CD4-positive, CD25-positive, alpha-beta regulatory T cell (primary cell): ENCODE results near the gene SLC25A13. TPM values are rescaled to one million over a fixed set of nuclear protein-coding genes. Genes with fewer than 3 reads are reported as not detected.
"Not testable (repeated sequence)": the region's sequence is repeated elsewhere in the genome, so short reads cannot be mapped to it uniquely, and the experiment has no call there.

Source experiments
- ATAC-seq, 2 donors: fragments of 150-1000 bp; cut with Tn5 transposase; one replicate each; pipeline ENCODE4 v1.10.0; 2021; ENCODE audit warnings: low read depth in 2 of 2, moderate number of reproducible peaks in 2 of 2, moderate library complexity in 1 of 2
- DNase-seq, 3 donors: peaks; one replicate each; pipeline versions ENCODE4 v3.0.0 to v3.0.0-alpha.2; 2012 to 2022; ENCODE audit warnings: mixed read lengths in 1 of 3
- H3K27ac ChIP-seq: one replicate; pipeline ENCODE4 v1.7.0; 2013; ENCODE audit warnings: mild to moderate bottlenecking, low read length; ENCODE audit not compliant: insufficient read depth, poor library complexity, severe bottlenecking
- H3K27me3 ChIP-seq: one replicate; pipeline ENCODE4 v1.7.0; 2013; ENCODE audit warnings: low read length; ENCODE audit not compliant: control insufficient read depth, insufficient read depth
- H3K36me3 ChIP-seq: one replicate; pipeline ENCODE4 v1.7.0; 2013; ENCODE audit warnings: mild to moderate bottlenecking, low read length, moderate library complexity; ENCODE audit not compliant: control insufficient read depth, insufficient read depth
- H3K4me1 ChIP-seq: 2 replicates; pipeline ENCODE4 v1.7.0; 2013; ENCODE audit warnings: mild to moderate bottlenecking, low read length; ENCODE audit not compliant: insufficient read depth, control insufficient read depth, poor library complexity, severe bottlenecking
- H3K4me3 ChIP-seq: one replicate; pipeline ENCODE4 v1.7.0; 2013; ENCODE audit warnings: low read depth, mild to moderate bottlenecking, low read length, moderate library complexity
- H3K9me3 ChIP-seq, 2 experiments: 1 replicate in 1 of 2; 2 replicates in 1 of 2; pipeline ENCODE4 v1.7.0; 2013; ENCODE audit warnings: low read length in 2 of 2, mild to moderate bottlenecking in 1 of 2, moderate library complexity in 1 of 2; ENCODE audit not compliant: control insufficient read depth in 2 of 2
- H3K27ac Mint-ChIP-seq, 3 donors: one replicate each; pipeline ENCODE4 v1.8.0; 2020 to 2022; ENCODE audit warnings: mild to moderate bottlenecking in 3 of 3, mixed read lengths in 3 of 3, moderate library complexity in 2 of 3
- H3K27me3 Mint-ChIP-seq: one replicate; pipeline ENCODE4 v1.8.0; 2022; ENCODE audit warnings: mild to moderate bottlenecking, mixed read lengths
- H3K36me3 Mint-ChIP-seq: one replicate; pipeline ENCODE4 v1.8.0; 2020; ENCODE audit warnings: mixed read lengths
- H3K4me1 Mint-ChIP-seq, 4 donors: one replicate each; pipeline ENCODE4 v1.8.0; 2020 to 2022; ENCODE audit warnings: mixed read lengths in 4 of 4, mild to moderate bottlenecking in 1 of 4
- H3K4me3 Mint-ChIP-seq, 4 donors: one replicate each; pipeline ENCODE4 v1.8.0; 2020 to 2022; ENCODE audit warnings: mild to moderate bottlenecking in 4 of 4, mixed read lengths in 4 of 4, moderate library complexity in 3 of 4
- H3K9me3 Mint-ChIP-seq, 7 donors: one replicate each; pipeline ENCODE4 v1.8.0; 2020 to 2022; ENCODE audit warnings: mixed read lengths in 7 of 7, mild to moderate bottlenecking in 3 of 7, moderate library complexity in 2 of 7
- polyA plus RNA-seq, 4 donors: library from polyadenylated mRNA; unstranded; fragments of 300-500 nt; fragmentation: Illumina TruSeq; gene quantifications; one replicate each; pipeline ENCODE4 v1.2.3, GENCODE V29; 2021
- total RNA-seq: library from RNA; stranded (reverse); gene quantifications from one replicate; pipeline ENCODE4 v1.2.3, GENCODE V29; 2022

Gene SLC25A13
- total RNA-seq = 14.5 TPM
- 10 to 100 TPM in 1 of 4 donors, 1 to 10 TPM in 3; 7.6 to 10.8 (median 8.6) TPM for polyA plus RNA-seq

- Histone ChIP-seq H3K27ac (peak within 1 kb of the TSS; percentile 68), H3K4me1 (peaks cover 19% of the 10 kb centered on the region), H3K36me3 (no peaks in the 10 kb centered on the region), H3K4me3 (peak within 1 kb of the TSS; percentile 90), H3K9me3 (no peaks in the 10 kb centered on the region), H3K27me3 (no peaks in the 10 kb centered on the region)
- peak; percentile 75 to 76 for ATAC-seq
- peaks cover 0 to 1% (median 0%) of the 10 kb centered on the region in 7 donors for H3K9me3 Mint-ChIP-seq
- peak within 1 kb of the TSS; percentile 91 to 98 (median 93) for H3K4me3 Mint-ChIP-seq
- peak; percentile 41 to 76 (median 64) for DNase-seq
- H3K4me1 Mint-ChIP-seq = peaks cover 18 to 41% (median 30%) of the 10 kb centered on the region in 4 donors
- peak within 1 kb of the TSS; percentile 93 to 98 (median 94) for H3K27ac Mint-ChIP-seq
- no peaks in the 10 kb centered on the region for H3K27me3 Mint-ChIP-seq
- no peaks in the 10 kb centered on the region for H3K36me3 Mint-ChIP-seq
Observed at GRCh38 chr7:96321658-96322372, at the start of gene SLC25A13. TSS of gene SLC25A13 (minus strand) at chr7:96322098. CDS start at chr7:96321956, 142 bp downstream.

GRCh38 chr7:96365916-96366315 is 44.0 kb upstream of the SLC25A13 start:
- not testable (repeated sequence) for H3K36me3 Mint-ChIP-seq, DNase-seq, ATAC-seq, H3K4me3 Mint-ChIP-seq, H3K36me3 ChIP-seq, H3K4me3 ChIP-seq, H3K4me1 Mint-ChIP-seq, H3K27ac Mint-ChIP-seq, H3K27me3 ChIP-seq, H3K9me3 ChIP-seq, H3K4me1 ChIP-seq, H3K27me3 Mint-ChIP-seq, H3K27ac ChIP-seq
- H3K9me3 Mint-ChIP-seq = peaks cover 0 to 13% (median 3%) of the 10 kb centered on the region in 7 donors

- Mint-ChIP-seq H3K9me3 (peaks cover 0 to 5% (median 0%) of the 10 kb centered on the region in 7 donors), H3K27ac (no peak overlapping the region), H3K27me3 (peaks cover 6% of the 10 kb centered on the region), H3K4me3 (no peak overlapping the region), H3K4me1 (no peaks in the 10 kb centered on the region), H3K36me3 (no peaks in the 10 kb centered on the region)
- no peak overlapping the region for H3K4me3 ChIP-seq
- ATAC-seq = no peak
- no peaks in the 10 kb centered on the region for H3K4me1 ChIP-seq
- H3K36me3 ChIP-seq = no peaks in the 10 kb centered on the region
- H3K27ac ChIP-seq = no peak overlapping the region
- DNase-seq = no peak
- no peaks in the 10 kb centered on the region for H3K27me3 ChIP-seq
- H3K9me3 ChIP-seq = no peaks in the 10 kb centered on the region
Observed at GRCh38 chr7:96361116-96361857, 39.4 kb upstream of the SLC25A13 start.

DNA sequence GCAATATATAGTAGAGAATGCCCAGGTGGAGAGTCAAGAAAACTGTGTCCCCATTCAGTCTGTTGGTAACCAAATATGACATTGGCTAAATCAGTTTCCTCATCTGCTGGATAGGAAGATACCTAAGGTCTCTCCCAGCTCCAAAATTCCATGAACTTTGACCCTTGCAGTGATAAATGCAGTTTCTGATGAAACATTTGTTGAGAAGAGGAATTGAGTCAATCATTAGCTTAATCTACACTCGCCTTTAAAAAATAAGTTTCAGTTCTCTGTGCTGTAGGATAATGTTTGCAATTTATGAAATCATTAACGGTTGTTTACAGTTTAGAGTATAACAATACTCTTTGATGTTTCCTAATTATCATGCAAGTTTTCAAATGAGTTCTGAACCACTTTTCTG is 38.0 kb upstream of the SLC25A13 start:
- no peaks in the 10 kb centered on the region for H3K36me3 ChIP-seq
- H3K27me3 ChIP-seq = no peaks in the 10 kb centered on the region
- ATAC-seq = no peak
- no peaks in the 10 kb centered on the region for H3K36me3 Mint-ChIP-seq
- H3K4me1 ChIP-seq = no peaks in the 10 kb centered on the region
- H3K27me3 Mint-ChIP-seq = peaks cover 6% of the 10 kb centered on the region
- H3K4me3 Mint-ChIP-seq = no peak overlapping the region
- peaks cover 0 to 2% (median 0%) of the 10 kb centered on the region in 7 donors for H3K9me3 Mint-ChIP-seq
- no peak overlapping the region for H3K27ac Mint-ChIP-seq
- H3K27ac ChIP-seq = no peak overlapping the region
- DNase-seq = no peak
- H3K4me1 Mint-ChIP-seq = no peaks in the 10 kb centered on the region
- H3K4me3 ChIP-seq = no peak overlapping the region
- no peaks in the 10 kb centered on the region for H3K9me3 ChIP-seq

- not testable (repeated sequence) for H3K27ac Mint-ChIP-seq, H3K27me3 ChIP-seq, H3K4me3 Mint-ChIP-seq, H3K9me3 Mint-ChIP-seq, H3K36me3 Mint-ChIP-seq, DNase-seq, H3K4me3 ChIP-seq, H3K36me3 ChIP-seq, H3K27ac ChIP-seq, ATAC-seq, H3K27me3 Mint-ChIP-seq, H3K4me1 ChIP-seq, H3K9me3 ChIP-seq, H3K4me1 Mint-ChIP-seq
Observed at GRCh38 chr7:96358236-96358971, 36.5 kb upstream of the SLC25A13 start.

- DNase-seq (no peak), ATAC-seq (no peak)
- H3K27ac ChIP-seq = no peak overlapping the region
- H3K4me1 ChIP-seq = no peaks in the 10 kb centered on the region
- H3K9me3 ChIP-seq = no peaks in the 10 kb centered on the region
- H3K36me3 Mint-ChIP-seq = no peaks in the 10 kb centered on the region
- H3K4me1 Mint-ChIP-seq = no peaks in the 10 kb centered on the region
- H3K4me3 Mint-ChIP-seq = no peak overlapping the region
- H3K4me3 ChIP-seq = no peak overlapping the region
- H3K27me3 ChIP-seq = peaks cover 3% of the 10 kb centered on the region
- H3K9me3 Mint-ChIP-seq = peaks cover 0 to 2% (median 0%) of the 10 kb centered on the region in 7 donors
- H3K27ac Mint-ChIP-seq = no peak overlapping the region
- H3K27me3 Mint-ChIP-seq = peaks cover 6% of the 10 kb centered on the region
- no peaks in the 10 kb centered on the region for H3K36me3 ChIP-seq
Observed at GRCh38 chr7:96355990-96356506, 34.1 kb upstream of the SLC25A13 start.

GRCh38 chr7:96354881-96355280 is 33.0 kb upstream of the SLC25A13 start:
- Mint-ChIP-seq H3K9me3 (peaks cover 0 to 2% (median 0%) of the 10 kb centered on the region in 7 donors), H3K27ac (no peak overlapping the region), H3K36me3 (no peaks in the 10 kb centered on the region), H3K4me3 (no peak overlapping the region), H3K27me3 (peaks cover 11% of the 10 kb centered on the region), H3K4me1 (no peaks in the 10 kb centered on the region)
- Histone ChIP-seq H3K27me3 (peaks cover 4% of the 10 kb centered on the region), H3K36me3 (no peaks in the 10 kb centered on the region), H3K9me3 (no peaks in the 10 kb centered on the region), H3K27ac (no peak overlapping the region), H3K4me3 (no peak overlapping the region), H3K4me1 (no peaks in the 10 kb centered on the region)
- DNase-seq (no peak), ATAC-seq (no peak)
